WI38 (cell line): Measurements from ENCODE around the gene HHIP.

Source experiments
- H3K4me3 ChIP-seq: 2 replicates; pipeline ENCODE4 v1.5.1; 2011; ENCODE audit warnings: low read depth, mild to moderate bottlenecking, control low read depth, low read length
- TF ChIP-seq, protein P1 (sequence below): IDR thresholded peaks from 2 replicates; pipeline ENCODE4 v1.5.1; 2012; ENCODE audit warnings: low read depth, mild to moderate bottlenecking, control low read depth, low read length

Gene HHIP

DNA sequence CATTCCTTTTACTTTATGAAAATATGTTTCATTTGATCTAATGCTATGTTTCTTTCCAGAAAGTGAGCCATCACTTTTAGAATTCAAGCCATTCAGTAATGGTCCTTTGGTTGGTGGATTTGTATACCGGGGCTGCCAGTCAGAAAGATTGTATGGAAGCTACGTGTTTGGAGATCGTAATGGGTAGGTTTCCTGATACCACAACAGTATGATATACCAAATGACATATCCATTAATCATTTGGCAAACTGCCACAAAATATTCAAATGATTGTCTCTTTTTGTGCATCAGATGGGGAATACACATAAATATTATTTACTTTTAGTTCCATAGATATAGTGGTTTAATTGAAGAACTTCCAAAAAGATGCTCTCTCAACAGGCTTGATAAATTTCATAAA is 68.2 kb downstream of the HHIP start:
- no peak overlapping the region for H3K4me3 ChIP-seq
- TF ChIP-seq, protein P1, sequence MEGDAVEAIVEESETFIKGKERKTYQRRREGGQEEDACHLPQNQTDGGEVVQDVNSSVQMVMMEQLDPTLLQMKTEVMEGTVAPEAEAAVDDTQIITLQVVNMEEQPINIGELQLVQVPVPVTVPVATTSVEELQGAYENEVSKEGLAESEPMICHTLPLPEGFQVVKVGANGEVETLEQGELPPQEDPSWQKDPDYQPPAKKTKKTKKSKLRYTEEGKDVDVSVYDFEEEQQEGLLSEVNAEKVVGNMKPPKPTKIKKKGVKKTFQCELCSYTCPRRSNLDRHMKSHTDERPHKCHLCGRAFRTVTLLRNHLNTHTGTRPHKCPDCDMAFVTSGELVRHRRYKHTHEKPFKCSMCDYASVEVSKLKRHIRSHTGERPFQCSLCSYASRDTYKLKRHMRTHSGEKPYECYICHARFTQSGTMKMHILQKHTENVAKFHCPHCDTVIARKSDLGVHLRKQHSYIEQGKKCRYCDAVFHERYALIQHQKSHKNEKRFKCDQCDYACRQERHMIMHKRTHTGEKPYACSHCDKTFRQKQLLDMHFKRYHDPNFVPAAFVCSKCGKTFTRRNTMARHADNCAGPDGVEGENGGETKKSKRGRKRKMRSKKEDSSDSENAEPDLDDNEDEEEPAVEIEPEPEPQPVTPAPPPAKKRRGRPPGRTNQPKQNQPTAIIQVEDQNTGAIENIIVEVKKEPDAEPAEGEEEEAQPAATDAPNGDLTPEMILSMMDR, result no peak

DNA sequence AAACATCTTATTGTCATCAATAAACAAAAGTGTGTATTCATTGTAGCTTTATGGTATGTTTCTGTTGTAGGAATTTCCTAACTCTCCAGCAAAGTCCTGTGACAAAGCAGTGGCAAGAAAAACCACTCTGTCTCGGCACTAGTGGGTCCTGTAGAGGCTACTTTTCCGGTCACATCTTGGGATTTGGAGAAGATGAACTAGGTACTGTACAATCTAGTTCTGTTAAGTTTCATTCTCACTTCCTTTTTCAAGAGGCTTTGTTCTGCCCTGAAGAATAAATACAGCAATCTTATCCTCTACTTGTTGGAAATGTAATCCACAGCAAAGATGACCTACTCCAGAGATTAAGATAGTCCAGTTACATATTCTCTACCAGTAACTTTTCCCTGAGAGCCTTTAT is 69.3 kb downstream of the HHIP start:
- no peak overlapping the region for H3K4me3 ChIP-seq
- TF ChIP-seq, protein P1, result no peak

DNA sequence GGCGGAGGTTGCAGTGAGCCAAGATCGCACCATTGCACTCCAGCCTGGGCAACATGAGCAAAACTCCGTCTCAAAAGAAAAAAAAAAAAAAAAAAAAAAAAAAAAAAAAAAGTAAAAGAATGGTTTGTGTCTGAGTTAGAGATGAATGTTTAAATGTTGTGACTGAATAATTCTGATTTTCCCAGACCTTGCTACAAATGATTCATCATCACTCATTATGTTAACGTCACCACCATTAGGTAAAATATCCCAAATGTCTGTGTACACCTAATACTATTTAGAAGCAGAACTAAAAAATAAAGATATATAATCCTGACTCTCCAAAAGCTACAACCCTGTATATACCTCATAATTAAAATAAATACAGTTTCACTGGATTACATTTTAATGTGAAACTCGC is 70.8 kb downstream of the HHIP start:
- TF ChIP-seq, protein P1, result no peak

DNA sequence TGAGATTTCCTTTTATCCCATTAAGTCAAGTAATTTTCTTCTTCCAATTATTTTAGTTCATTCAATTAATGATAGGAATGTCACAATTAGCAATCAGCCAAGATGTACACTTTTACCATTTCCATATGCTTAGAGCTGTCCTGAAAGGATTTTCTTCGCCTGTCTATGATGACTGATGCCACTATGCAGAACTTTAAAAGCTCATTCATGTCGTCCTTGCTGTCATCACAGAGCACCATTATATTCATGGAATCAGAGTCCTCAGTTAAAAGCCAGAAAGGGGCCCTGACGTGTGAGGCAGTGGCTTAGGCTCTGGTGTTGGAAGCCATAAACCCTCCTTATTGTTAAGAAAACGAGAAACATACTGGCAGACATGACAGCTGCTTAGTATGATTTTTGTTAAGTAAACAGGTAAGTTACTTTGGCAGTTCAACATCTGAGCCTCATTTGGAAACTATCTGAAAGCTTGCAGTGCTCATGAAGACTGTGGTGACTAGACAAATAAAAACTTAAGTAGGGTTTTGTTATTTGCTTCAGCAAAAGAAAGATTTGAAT is 73.1 kb downstream of the HHIP start:
- TF ChIP-seq, protein P1, result no peak
- H3K4me3 ChIP-seq, result no peak overlapping the region

More for the DNA sequence above, 70.8 kb downstream of the HHIP start:
- H3K4me3 ChIP-seq, result no peak overlapping the region

DNA sequence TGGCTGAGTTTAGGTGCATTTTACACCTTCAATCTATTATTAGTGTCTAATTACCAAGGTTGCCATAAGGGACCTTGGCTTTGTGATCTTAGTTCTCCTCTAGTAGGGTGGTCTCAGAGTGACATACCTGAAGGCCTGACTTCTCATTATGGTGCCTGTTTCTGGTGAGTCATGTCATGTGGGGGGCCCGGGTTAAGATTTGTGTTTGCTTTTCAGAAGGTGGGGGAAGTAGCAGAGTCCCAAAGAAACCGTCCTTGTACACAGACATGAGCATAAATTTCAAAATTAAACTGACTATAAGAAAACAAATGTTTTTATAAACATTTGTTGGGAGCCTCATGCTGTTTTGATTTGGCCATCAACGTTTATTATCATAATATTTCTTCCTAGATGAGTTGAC is 74.5 kb downstream of the HHIP start:
- TF ChIP-seq, protein P1, result no peak
- H3K4me3 ChIP-seq, result no peak overlapping the region

DNA sequence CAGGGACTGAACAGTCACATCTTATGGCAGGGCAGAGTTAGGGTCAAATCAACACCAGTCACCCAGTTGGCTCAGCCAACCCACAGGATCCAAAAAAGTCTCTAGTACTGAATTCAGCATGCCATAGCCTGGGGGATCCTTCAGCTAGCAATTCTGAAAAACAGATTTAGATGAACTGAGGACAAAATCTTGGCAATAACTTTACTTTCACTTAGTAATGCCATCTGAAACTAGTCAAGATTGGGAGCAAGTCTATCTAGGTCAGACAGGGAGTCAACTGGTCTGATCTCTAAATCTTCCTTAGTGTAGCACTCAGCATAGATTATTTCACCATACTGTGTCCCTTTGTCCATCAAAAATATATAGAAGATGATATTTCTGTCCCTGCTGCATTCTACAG is 76.0 kb downstream of the HHIP start:
- TF ChIP-seq, protein P1, result no peak
- H3K4me3 ChIP-seq, result no peak overlapping the region

DNA sequence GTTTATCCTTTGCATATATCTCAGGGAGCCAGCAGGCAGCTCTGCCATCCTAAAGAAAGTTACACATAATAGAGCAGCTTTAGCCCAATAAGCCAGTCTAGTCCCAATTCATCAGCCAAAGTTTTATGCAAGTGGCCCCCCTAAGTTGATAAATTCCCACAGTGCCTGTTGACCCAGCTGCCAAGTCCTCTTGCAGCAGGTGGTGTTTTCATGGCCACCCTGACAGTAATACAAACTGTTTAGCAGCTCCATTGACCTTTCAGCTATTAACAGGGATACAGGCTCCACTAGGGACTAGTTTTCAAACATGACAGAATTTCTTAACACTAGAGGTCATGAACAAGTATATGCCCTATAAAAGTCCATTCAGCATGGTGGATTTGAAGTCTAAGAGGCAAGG is 77.5 kb downstream of the HHIP start:
- TF ChIP-seq, protein P1, result no peak
- no peak overlapping the region for H3K4me3 ChIP-seq
